PC-9 (cell line): ENCODE data around the gene CHST3. TPM values are rescaled to one million over a fixed set of nuclear protein-coding genes. Genes with fewer than 3 reads are reported as not detected.
A peak's percentile ranks its signal among the peaks of the same experiment; 100 is the strongest.

ENCODE experiments used
- BruUV-seq: library from RNA; stranded (reverse); fragments of 400-500 nt; replicated peaks from 2 replicates; lab custom pipeline; 2021; lab: Mats Ljungman, UMichigan
- CTCF ChIA-PET: fragments of 300-600 bp; sonication (Branson Sonifier 250); formaldehyde crosslinking; loops from one replicate; lab custom pipeline; 2022; ENCODE audit warnings: antibody characterized with exemption; lab: Charles Lee
- POLR2A ChIA-PET: fragments of 300-600 bp; sonication (Branson Sonifier 250); formaldehyde crosslinking; loops from one replicate; lab custom pipeline; 2022; ENCODE audit warnings: antibody characterized with exemption; ENCODE audit not compliant: unreplicated experiment; lab: Charles Lee
- DNase-seq, 2 experiments: peaks; one replicate each; pipeline versions ENCODE4 v3.0.0 to v3.0.0-alpha.2; 2015 to 2022; ENCODE audit warnings: mixed read lengths in 1 of 2
- H2AFZ ChIP-seq: fragments of 200-600 bp; sonication (generic); 2 replicates; pipeline ENCODE4 v1.8.1; 2017; ENCODE audit warnings: antibody characterized with exemption
- H3F3A ChIP-seq: fragments of 200-600 bp; sonication (generic); 2 replicates; pipeline ENCODE4 v1.8.1; 2017; ENCODE audit warnings: antibody characterized with exemption, mild to moderate bottlenecking, low read depth; ENCODE audit not compliant: insufficient read depth
- H3K27ac ChIP-seq: fragments of 200-600 bp; sonication (generic); 2 replicates; pipeline ENCODE4 v1.6.1; 2016; ENCODE audit warnings: mixed run types
- H3K27me3 ChIP-seq: fragments of 200-600 bp; sonication (generic); 2 replicates; pipeline ENCODE4 v1.6.1; 2016; ENCODE audit warnings: low read depth, mixed run types; ENCODE audit not compliant: insufficient read depth
- H3K36me3 ChIP-seq: fragments of 200-600 bp; sonication (generic); 2 replicates; pipeline ENCODE4 v1.6.1; 2016; ENCODE audit warnings: low read depth, mixed run types
- H3K4me1 ChIP-seq: fragments of 200-600 bp; sonication (generic); replicated peaks from 2 replicates; pipeline ENCODE4 v1.6.1; 2016; ENCODE audit warnings: mixed run types; ENCODE audit not compliant: insufficient read depth
- H3K4me2 ChIP-seq: fragments of 200-600 bp; sonication (generic); 2 replicates; pipeline ENCODE4 v1.6.1; 2017; ENCODE audit warnings: mixed run types
- H3K4me3 ChIP-seq: fragments of 200-600 bp; sonication (generic); 2 replicates; pipeline ENCODE4 v1.6.1; 2016; ENCODE audit warnings: mixed run types
- H3K79me2 ChIP-seq: fragments of 200-600 bp; sonication (generic); 2 replicates; pipeline ENCODE4 v1.6.1; 2017; ENCODE audit warnings: low read depth, mixed run types
- H3K9me2 ChIP-seq: fragments of 200-600 bp; sonication (generic); 2 replicates; pipeline ENCODE4 v1.8.1; 2017; ENCODE audit warnings: mild to moderate bottlenecking; ENCODE audit not compliant: insufficient read depth
- H3K9me3 ChIP-seq: fragments of 200-600 bp; sonication (generic); 2 replicates; pipeline ENCODE4 v1.8.1; 2016; ENCODE audit warnings: low read depth; ENCODE audit not compliant: insufficient read depth
- H4K20me1 ChIP-seq: fragments of 200-600 bp; sonication (generic); 2 replicates; pipeline ENCODE4 v1.8.1; 2017; ENCODE audit not compliant: insufficient read depth
- CTCF ChIP-seq: fragments of 200-600 bp; sonication (generic); conservative IDR thresholded peaks from 2 replicates; pipeline ENCODE4 v1.6.1; 2017; ENCODE audit warnings: mixed run types, antibody characterized with exemption, mild to moderate bottlenecking, moderate library complexity
- EZH2 ChIP-seq: fragments of 200-600 bp; sonication (generic); IDR thresholded peaks from 2 replicates; pipeline ENCODE4 v1.8.0; 2017; ENCODE audit warnings: antibody characterized with exemption, low read depth
- intact Hi-C: fragments of 100-400 bp; cut with micrococcal nuclease; formaldehyde crosslinking; loops from one replicate; pipeline ENCODE4 v1.10.0; 2022; ENCODE audit not compliant: unreplicated experiment
- total RNA-seq: library from RNA; stranded (reverse); gene quantifications from 2 replicates; pipeline ENCODE4 v1.2.3, GENCODE V29; 2021

Gene CHST3
- total RNA-seq, 1 experiment from 2014 or later: 23.3 TPM

- Histone ChIP-seq H3K9me3 (no peaks in the 10 kb centered on the region), H3K36me3 (no peaks in the 10 kb centered on the region), H3K4me1 (no peaks in the 10 kb centered on the region), H3K79me2 (no peaks in the 10 kb centered on the region), H2AFZ (no peak overlapping the region), H3F3A (no peaks in the 10 kb centered on the region), H3K27me3 (no peaks in the 10 kb centered on the region), H3K9me2 (no peaks in the 10 kb centered on the region), H3K27ac (no peak overlapping the region), H3K4me2 (no peak overlapping the region), H3K4me3 (no peak overlapping the region), H4K20me1 (no peaks in the 10 kb centered on the region)
- no TSS peak for BruUV-seq
- ChIA-PET CTCF (interaction anchor here (0.6 kb wide), 2 partner anchors 19 to 1059 kb away, joined by 4 to 6 read pairs; no protein-coding TSS in a partner anchor), POLR2A (interaction anchor here (0.7 kb wide), 2 partner anchors 32 to 273 kb away, joined by 4 read pairs; no protein-coding TSS in a partner anchor)
- intact Hi-C loops: no loop called here
- no peak for TF ChIP-seq CTCF
- no peak for TF ChIP-seq EZH2
- DNase-seq: no peak
Measured at GRCh38 chr10:72006026-72006425, 41.8 kb downstream of the CHST3 start.

- Histone ChIP-seq H3K27me3 (no peaks in the 10 kb centered on the region), H3K9me2 (no peaks in the 10 kb centered on the region), H3K36me3 (no peaks in the 10 kb centered on the region), H3F3A (no peaks in the 10 kb centered on the region), H2AFZ (no peak overlapping the region), H4K20me1 (no peaks in the 10 kb centered on the region), H3K4me1 (no peaks in the 10 kb centered on the region), H3K4me3 (no peak overlapping the region), H3K4me2 (no peak overlapping the region), H3K9me3 (no peaks in the 10 kb centered on the region), H3K79me2 (no peaks in the 10 kb centered on the region), H3K27ac (no peak overlapping the region)
- POLR2A ChIA-PET: no interaction called here
- DNase-seq: peak in 1 of 2 experiments; percentile 12
- TF ChIP-seq EZH2 (no peak), CTCF (no peak)
- CTCF ChIA-PET: no interaction called here
- BruUV-seq: no TSS peak
- intact Hi-C loops: no loop called here
Measured at GRCh38 chr10:72007246-72007892, 43.2 kb downstream of the CHST3 start.

DNA sequence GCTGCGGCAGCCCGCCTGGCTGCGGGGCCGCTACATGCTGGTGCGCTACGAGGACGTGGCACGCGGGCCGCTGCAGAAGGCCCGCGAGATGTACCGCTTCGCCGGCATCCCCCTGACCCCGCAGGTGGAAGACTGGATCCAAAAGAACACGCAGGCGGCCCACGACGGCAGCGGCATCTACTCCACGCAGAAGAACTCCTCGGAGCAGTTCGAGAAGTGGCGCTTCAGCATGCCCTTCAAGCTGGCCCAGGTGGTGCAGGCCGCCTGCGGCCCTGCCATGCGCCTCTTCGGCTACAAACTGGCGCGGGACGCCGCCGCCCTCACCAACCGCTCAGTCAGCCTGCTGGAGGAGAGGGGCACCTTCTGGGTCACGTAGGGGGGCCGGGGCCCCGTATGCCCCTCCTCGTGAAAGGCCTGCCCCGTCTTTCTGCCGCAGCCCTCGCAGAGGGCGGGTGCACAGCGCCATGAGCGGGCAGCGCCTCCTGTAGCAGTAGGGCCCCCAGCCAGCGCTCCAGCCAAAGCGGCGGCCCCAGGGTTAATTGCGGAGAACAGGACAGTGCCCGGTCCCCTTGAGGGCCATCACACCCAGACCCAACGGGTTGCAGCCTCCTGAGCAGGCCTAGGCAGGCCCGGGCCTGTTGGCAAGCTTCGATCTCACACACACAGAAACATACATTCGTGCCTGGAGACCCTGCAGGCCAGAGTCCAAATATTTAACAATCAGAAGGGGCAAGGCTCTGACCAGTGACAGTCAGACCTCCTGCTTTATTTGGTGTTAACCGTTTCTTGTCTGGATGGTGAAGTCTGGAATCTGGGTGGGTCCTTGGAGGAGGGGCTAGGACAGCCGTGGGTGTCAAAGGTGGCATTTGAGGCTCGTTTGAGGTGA is 44.1 kb downstream of the CHST3 start:
- Histone ChIP-seq H3K36me3 (no peaks in the 10 kb centered on the region), H2AFZ (no peak overlapping the region), H3K4me1 (no peaks in the 10 kb centered on the region), H3K79me2 (no peaks in the 10 kb centered on the region), H3K4me2 (no peak overlapping the region), H3K9me3 (no peaks in the 10 kb centered on the region), H4K20me1 (no peaks in the 10 kb centered on the region), H3K9me2 (no peaks in the 10 kb centered on the region), H3K4me3 (no peak overlapping the region), H3K27me3 (no peaks in the 10 kb centered on the region), H3F3A (no peaks in the 10 kb centered on the region), H3K27ac (no peak overlapping the region)
- no peak for DNase-seq
- CTCF ChIA-PET: no interaction called here
- no TSS peak for BruUV-seq
- POLR2A ChIA-PET: no interaction called here
- TF ChIP-seq CTCF (no peak), EZH2 (no peak)
- intact Hi-C loops: no loop called here
